IPS-11a (cell line): Measurements from ENCODE around the gene LENG8.
"Not testable (repeated sequence)": the region's sequence is repeated elsewhere in the genome, so short reads cannot be mapped to it uniquely, and the experiment has no call there.

Experiments used
- H3K4me3 ChIP-seq: one replicate; pipeline ENCODE4 v1.5.1; 2013; ENCODE audit warnings: low read depth, low read length, control low read depth

LENG8 gene

DNA sequence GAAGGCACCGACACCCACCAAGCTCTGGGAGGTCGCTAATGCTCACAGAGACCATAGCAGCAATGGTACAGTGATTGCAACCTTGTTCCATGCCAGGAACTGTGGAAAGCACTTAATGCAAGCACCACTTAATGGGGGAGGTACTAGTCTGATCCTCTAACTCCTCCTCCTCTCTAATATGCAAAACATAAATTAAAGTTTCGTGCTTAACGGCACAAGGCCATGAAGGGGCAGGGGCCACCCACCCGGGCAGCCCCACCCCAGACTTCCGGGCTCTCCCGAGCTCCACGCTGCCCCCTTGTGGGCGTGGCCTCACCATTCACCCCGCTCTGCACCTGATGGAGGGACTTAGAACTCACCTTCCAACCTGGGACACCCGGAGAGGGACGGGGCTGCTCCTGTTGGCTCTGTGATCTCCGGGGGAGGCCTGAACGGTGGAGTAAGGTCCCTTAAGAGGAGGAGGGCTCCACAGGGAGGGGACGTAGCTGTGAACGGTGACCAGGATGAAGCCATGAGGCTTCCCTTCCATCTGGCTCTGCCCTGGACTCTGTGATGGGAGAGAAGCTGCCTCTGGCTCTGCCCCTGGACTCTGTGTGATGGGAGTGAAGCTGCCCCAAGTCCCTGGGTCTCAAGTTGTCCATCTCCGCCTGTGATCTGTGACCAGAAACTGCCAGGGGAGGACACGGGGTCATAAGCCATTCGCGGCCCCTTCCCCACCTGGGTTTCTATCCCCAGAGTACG lies 60.4 kb downstream of the LENG8 start:
- not testable (repeated sequence) for H3K4me3 ChIP-seq
